H9 (cell line): ENCODE results near the gene SCN4A. TPM values are rescaled to one million over a fixed set of nuclear protein-coding genes. Genes with fewer than 3 reads are reported as not detected.

ENCODE experiments used
- DNase-seq: peaks from one replicate; pipeline ENCODE4 v3.0.0-alpha.2; 2017
- H2AFZ ChIP-seq: one replicate; pipeline ENCODE4 v1.6.1; 2013; ENCODE audit warnings: mild to moderate bottlenecking, low read length, control low read depth, moderate library complexity
- H2AK5ac ChIP-seq: 2 replicates; pipeline ENCODE4 v1.6.1; 2013; ENCODE audit warnings: low read length, control low read depth, mixed read lengths; ENCODE audit not compliant: insufficient read length
- H2BK120ac ChIP-seq: one replicate; pipeline ENCODE4 v1.6.1; 2013; ENCODE audit warnings: low read depth, mild to moderate bottlenecking, low read length, control low read depth, inconsistent platforms; ENCODE audit not compliant: poor library complexity, severe bottlenecking
- H2BK12ac ChIP-seq: 2 replicates; pipeline ENCODE4 v1.6.1; 2013; ENCODE audit warnings: low read length, control low read depth, mixed read lengths, low read depth; ENCODE audit not compliant: insufficient read length
- H2BK15ac ChIP-seq: 2 replicates; pipeline ENCODE4 v1.6.1; 2013; ENCODE audit warnings: low read depth, low read length, control low read depth
- H2BK20ac ChIP-seq: one replicate; pipeline ENCODE4 v1.6.1; 2013; ENCODE audit warnings: low read depth, mild to moderate bottlenecking, low read length, control low read depth, inconsistent platforms; ENCODE audit not compliant: poor library complexity, severe bottlenecking
- H2BK5ac ChIP-seq: 2 replicates; pipeline ENCODE4 v1.6.1; 2013; ENCODE audit warnings: low read length, control low read depth, mixed read lengths; ENCODE audit not compliant: insufficient read length
- H3K14ac ChIP-seq: 2 replicates; pipeline ENCODE4 v1.6.1; 2013; ENCODE audit warnings: low read length, control low read depth; ENCODE audit not compliant: insufficient read depth
- H3K18ac ChIP-seq: 2 replicates; pipeline ENCODE4 v1.6.1; 2013; ENCODE audit warnings: low read depth, mild to moderate bottlenecking, mixed read lengths, low read length, control low read depth; ENCODE audit not compliant: insufficient read length
- H3K23ac ChIP-seq: 2 replicates; pipeline ENCODE4 v1.6.1; 2013; ENCODE audit warnings: low read length, control low read depth, mixed read lengths, low read depth; ENCODE audit not compliant: insufficient read length
- H3K23me2 ChIP-seq: 2 replicates; pipeline ENCODE4 v1.6.1; 2013; ENCODE audit warnings: low read depth, mild to moderate bottlenecking, mixed read lengths, low read length, control low read depth; ENCODE audit not compliant: insufficient read length, poor library complexity, severe bottlenecking
- H3K27ac ChIP-seq: 2 replicates; pipeline ENCODE4 v1.5.1; 2013; ENCODE audit warnings: low read length, control low read depth, mixed read lengths, low read depth; ENCODE audit not compliant: insufficient read length
- H3K27me3 ChIP-seq: 2 replicates; pipeline ENCODE4 v1.6.1; 2013; ENCODE audit warnings: low read length, control low read depth, inconsistent platforms; ENCODE audit not compliant: insufficient read depth
- H3K4ac ChIP-seq: 2 replicates; pipeline ENCODE4 v1.6.1; 2013; ENCODE audit warnings: low read depth, mild to moderate bottlenecking, control low read depth, inconsistent platforms, low read length, moderate library complexity
- H3K4me1 ChIP-seq: 2 replicates; pipeline ENCODE4 v1.6.1; 2013; ENCODE audit warnings: low read length, control low read depth, inconsistent platforms; ENCODE audit not compliant: insufficient read depth
- H3K4me2 ChIP-seq: 2 replicates; pipeline ENCODE4 v1.6.1; 2013; ENCODE audit warnings: low read length, control low read depth, mixed read lengths; ENCODE audit not compliant: insufficient read length, insufficient read depth
- H3K56ac ChIP-seq: 2 replicates; pipeline ENCODE4 v1.6.1; 2013; ENCODE audit warnings: low read depth, mild to moderate bottlenecking, mixed read lengths, low read length, control low read depth; ENCODE audit not compliant: insufficient read length
- H3K79me1 ChIP-seq: 2 replicates; pipeline ENCODE4 v1.6.1; 2013; ENCODE audit warnings: low read depth, mild to moderate bottlenecking, moderate library complexity, low read length, control low read depth, inconsistent platforms; ENCODE audit not compliant: insufficient read depth, poor library complexity, severe bottlenecking
- H3K79me2 ChIP-seq: 2 replicates; pipeline ENCODE4 v1.6.1; 2013; ENCODE audit warnings: low read length, control low read depth, inconsistent platforms; ENCODE audit not compliant: insufficient read depth
- H3K9ac ChIP-seq: 2 replicates; pipeline ENCODE4 v1.6.1; 2013; ENCODE audit warnings: low read length, control low read depth, mixed read lengths; ENCODE audit not compliant: insufficient read length; ENCODE audit errors: extremely low read depth
- H3K9me3 ChIP-seq: one replicate; pipeline ENCODE4 v1.6.1; 2013; ENCODE audit warnings: low read depth, low read length, inconsistent platforms; ENCODE audit not compliant: control insufficient read depth
- H3T11ph ChIP-seq: one replicate; pipeline ENCODE4 v1.6.1; 2013; ENCODE audit warnings: mild to moderate bottlenecking, low read length, control low read depth, inconsistent platforms
- H4K20me1 ChIP-seq: one replicate; pipeline ENCODE4 v1.6.1; 2013; ENCODE audit not compliant: control insufficient read depth, insufficient read length, insufficient read depth
- H4K5ac ChIP-seq: 2 replicates; pipeline ENCODE4 v1.6.1; 2013; ENCODE audit warnings: low read depth, mild to moderate bottlenecking, mixed read lengths, low read length, control low read depth; ENCODE audit not compliant: insufficient read length
- H4K8ac ChIP-seq: replicated peaks from 2 replicates; pipeline ENCODE4 v1.6.1; 2013; ENCODE audit warnings: low read length, control low read depth, mixed read lengths, low read depth; ENCODE audit not compliant: insufficient read length
- H4K91ac ChIP-seq: 2 replicates; pipeline ENCODE4 v1.6.1; 2013; ENCODE audit warnings: low read depth, mild to moderate bottlenecking, moderate library complexity, mixed read lengths, low read length, control low read depth; ENCODE audit not compliant: insufficient read length
- H3K27ac Mint-ChIP-seq, 3 experiments: 2 replicates in 2 of 3; 3 replicates in 1 of 3; pipeline ENCODE4 v1.8.0; 2020 to 2021; ENCODE audit warnings: mixed read lengths in 3 of 3, mild to moderate bottlenecking in 1 of 3, moderate library complexity in 1 of 3
- H3K27me3 Mint-ChIP-seq: 2 replicates; pipeline ENCODE4 v1.8.0; 2021; ENCODE audit warnings: low read depth, mild to moderate bottlenecking, moderate library complexity, mixed read lengths
- H3K36me3 Mint-ChIP-seq, 3 experiments: 2 replicates in 2 of 3; 3 replicates in 1 of 3; pipeline ENCODE4 v1.8.0; 2020 to 2021; ENCODE audit warnings: low read depth in 3 of 3, mixed read lengths in 3 of 3; ENCODE audit not compliant: insufficient read depth in 1 of 3
- H3K4me1 Mint-ChIP-seq, 2 experiments: 2 replicates each; pipeline ENCODE4 v1.8.0; 2020; ENCODE audit warnings: mixed read lengths in 2 of 2
- H3K4me3 Mint-ChIP-seq, 2 experiments: 2 replicates in 1 of 2; 3 replicates in 1 of 2; pipeline ENCODE4 v1.8.0; 2020 to 2021; ENCODE audit warnings: mild to moderate bottlenecking in 2 of 2, mixed read lengths in 2 of 2, moderate library complexity in 1 of 2
- H3K9me3 Mint-ChIP-seq, 2 experiments: 2 replicates in 1 of 2; 3 replicates in 1 of 2; pipeline ENCODE4 v1.8.0; 2020; ENCODE audit warnings: mild to moderate bottlenecking in 2 of 2, mixed read lengths in 2 of 2, moderate library complexity in 1 of 2
- WGBS: extraction: QIAGEN DNeasy Blood & Tissue Kit; methylation state at CpG from one replicate; pipeline ENCODE4 v1.1.7; 2013; ENCODE audit warnings: missing lambda C conversion rate, low lambda C conversion rate, mixed read lengths; ENCODE audit not compliant: insufficient read length; ENCODE audit errors: extremely low coverage; 5-methylcytosine and 5-hydroxymethylcytosine counted together
- total RNA-seq: library from RNA; stranded (reverse); gene quantifications from 2 replicates; pipeline ENCODE4 v1.2.1, GENCODE V29; 2021
- TF ChIP-seq, protein P1 (sequence below): fragments of 200-600 bp; sonication (generic); conservative IDR thresholded peaks from 3 replicates; pipeline ENCODE4 v1.8.0; 2021; ENCODE audit warnings: antibody characterized with exemption, mild to moderate bottlenecking

SCN4A gene
- total RNA-seq, 1 experiment from 2014 or later: 5.8 TPM

DNA sequence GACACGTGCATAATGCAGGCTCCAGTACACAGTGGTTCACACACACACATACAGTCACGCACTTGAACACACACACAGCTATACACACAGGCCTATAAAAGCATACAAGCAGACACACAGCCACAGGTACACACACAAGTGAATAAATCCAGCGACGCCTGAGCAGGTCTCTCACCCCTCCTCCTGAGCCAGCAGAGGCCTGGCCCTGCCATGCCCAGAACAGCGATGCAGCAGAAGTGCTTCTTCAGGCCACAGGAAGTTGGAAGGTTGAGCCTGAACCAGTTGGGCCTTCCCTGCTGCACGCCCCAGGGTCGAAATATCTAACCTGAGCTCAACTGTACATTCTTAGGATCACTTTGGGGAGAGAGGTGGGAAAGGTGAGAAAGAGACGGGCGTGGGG lies 33.3 kb downstream of the SCN4A start:
- no peak overlapping the region for H3K14ac ChIP-seq
- no peaks in the 10 kb centered on the region for H3K27me3 ChIP-seq
- H3K9me3 ChIP-seq: no peaks in the 10 kb centered on the region
- no peak overlapping the region for H2BK120ac ChIP-seq
- H2BK12ac ChIP-seq: no peak overlapping the region
- H2AK5ac ChIP-seq: no peak overlapping the region
- H3K79me2 ChIP-seq: no peaks in the 10 kb centered on the region
- TF ChIP-seq, protein P1, sequence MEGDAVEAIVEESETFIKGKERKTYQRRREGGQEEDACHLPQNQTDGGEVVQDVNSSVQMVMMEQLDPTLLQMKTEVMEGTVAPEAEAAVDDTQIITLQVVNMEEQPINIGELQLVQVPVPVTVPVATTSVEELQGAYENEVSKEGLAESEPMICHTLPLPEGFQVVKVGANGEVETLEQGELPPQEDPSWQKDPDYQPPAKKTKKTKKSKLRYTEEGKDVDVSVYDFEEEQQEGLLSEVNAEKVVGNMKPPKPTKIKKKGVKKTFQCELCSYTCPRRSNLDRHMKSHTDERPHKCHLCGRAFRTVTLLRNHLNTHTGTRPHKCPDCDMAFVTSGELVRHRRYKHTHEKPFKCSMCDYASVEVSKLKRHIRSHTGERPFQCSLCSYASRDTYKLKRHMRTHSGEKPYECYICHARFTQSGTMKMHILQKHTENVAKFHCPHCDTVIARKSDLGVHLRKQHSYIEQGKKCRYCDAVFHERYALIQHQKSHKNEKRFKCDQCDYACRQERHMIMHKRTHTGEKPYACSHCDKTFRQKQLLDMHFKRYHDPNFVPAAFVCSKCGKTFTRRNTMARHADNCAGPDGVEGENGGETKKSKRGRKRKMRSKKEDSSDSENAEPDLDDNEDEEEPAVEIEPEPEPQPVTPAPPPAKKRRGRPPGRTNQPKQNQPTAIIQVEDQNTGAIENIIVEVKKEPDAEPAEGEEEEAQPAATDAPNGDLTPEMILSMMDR: no peak
- H2BK5ac ChIP-seq: no peak overlapping the region
- H3K4me1 ChIP-seq: no peaks in the 10 kb centered on the region
- H3K27ac ChIP-seq: no peak overlapping the region
- no peak for DNase-seq
- no peak overlapping the region for H2BK20ac ChIP-seq
- no peaks in the 10 kb centered on the region for H3K23me2 ChIP-seq
- H3K23ac ChIP-seq: no peak overlapping the region
- H3K4me2 ChIP-seq: no peak overlapping the region
- no peaks in the 10 kb centered on the region for H4K20me1 ChIP-seq
- H3K79me1 ChIP-seq: no peaks in the 10 kb centered on the region
- WGBS: no CpG with 5 or more reads among the region's 9 CpGs
- no peak overlapping the region for H2AFZ ChIP-seq
- H3T11ph ChIP-seq: no peak overlapping the region
- H4K91ac ChIP-seq: no peak overlapping the region
- Mint-ChIP-seq H3K27me3 (peaks cover 3% of the 10 kb centered on the region), H3K4me3 (no peak overlapping the region), H3K9me3 (no peaks in the 10 kb centered on the region), H3K4me1 (peaks cover 6 to 17% of the 10 kb centered on the region in 2 experiments), H3K36me3 (peaks cover 9 to 24% (median 11%) of the 10 kb centered on the region in 3 experiments; a peak in 6 of 7 replicates), H3K27ac (peak overlapping the region; percentile 3 to 87 (median 38); a peak in 4 of 7 replicates)
- no peak overlapping the region for H4K8ac ChIP-seq
- no peak overlapping the region for H4K5ac ChIP-seq
- no peak overlapping the region for H3K56ac ChIP-seq
- H3K9ac ChIP-seq: no peak overlapping the region
- H3K4ac ChIP-seq: no peak overlapping the region
- no peak overlapping the region for H3K18ac ChIP-seq
- H2BK15ac ChIP-seq: no peak overlapping the region
